ENCODE measurements around the gene ITGA7.

ITGA7 gene

DNA sequence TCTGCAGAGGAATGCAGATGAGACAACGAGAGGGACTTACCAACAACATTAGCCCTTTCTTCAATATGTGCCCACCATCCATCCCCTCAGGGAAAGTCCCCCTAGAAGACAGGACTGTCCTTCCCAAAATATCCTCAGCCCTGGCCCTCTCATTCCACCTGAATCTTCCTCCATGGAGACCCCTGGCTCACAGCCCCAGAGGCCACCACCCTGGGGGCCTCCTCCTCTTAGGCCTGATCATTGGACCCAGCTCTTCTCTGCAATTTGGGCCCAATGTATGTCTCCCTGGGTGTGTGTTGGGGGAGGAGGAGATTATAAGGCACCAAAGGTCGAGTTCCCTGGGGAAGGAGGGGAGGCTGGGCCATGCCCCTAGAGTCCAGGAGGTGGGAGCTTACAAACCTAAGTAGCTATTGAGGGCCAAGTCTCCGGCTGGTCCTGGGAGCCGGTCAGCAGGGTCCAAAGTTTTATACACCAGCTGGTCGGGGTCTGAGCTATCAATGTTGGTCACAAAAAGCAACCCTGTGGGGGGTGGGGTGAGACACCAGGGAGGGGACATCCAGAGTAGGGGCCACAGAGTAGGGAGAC, 8.1 kb downstream of the ITGA7 start:
- no peak for DNase-seq (ENCODE audit: low read depth)

GRCh38 chr12:55698965-55699364, 8.7 kb downstream of the ITGA7 start:
- DNase-seq (ENCODE audit: low read depth): no peak

- no peak for DNase-seq (ENCODE audit: low read depth)
Measured at GRCh38 chr12:55698241-55698955, 9.3 kb downstream of the ITGA7 start.

- DNase-seq (ENCODE audit: low read depth): no peak
Measured at GRCh38 chr12:55697686-55698085, 10.0 kb downstream of the ITGA7 start.

- DNase-seq (ENCODE audit: low read depth): no peak
Measured at GRCh38 chr12:55696796-55697462, 10.8 kb downstream of the ITGA7 start.

DNA sequence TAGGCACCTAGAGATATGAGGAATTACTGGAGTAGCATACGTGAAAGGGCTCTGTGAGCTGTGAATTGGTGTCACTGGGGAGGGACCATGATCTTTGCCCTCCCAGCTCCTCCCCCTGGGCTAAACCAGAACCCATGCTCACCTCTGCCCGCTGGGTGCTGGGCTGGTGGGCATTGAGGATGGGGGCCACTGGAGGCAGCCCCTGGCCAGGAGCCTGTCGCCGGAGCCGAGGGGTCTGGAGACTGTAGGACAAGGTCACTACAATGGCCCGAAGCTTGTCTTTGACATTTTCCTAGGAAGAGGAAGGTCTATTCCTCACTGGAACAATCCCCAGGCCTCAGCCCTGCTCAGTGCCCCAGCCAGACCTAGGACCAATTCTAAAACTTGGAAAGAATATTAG, 11.6 kb downstream of the ITGA7 start:
- no peak for DNase-seq (ENCODE audit: low read depth)

DNA sequence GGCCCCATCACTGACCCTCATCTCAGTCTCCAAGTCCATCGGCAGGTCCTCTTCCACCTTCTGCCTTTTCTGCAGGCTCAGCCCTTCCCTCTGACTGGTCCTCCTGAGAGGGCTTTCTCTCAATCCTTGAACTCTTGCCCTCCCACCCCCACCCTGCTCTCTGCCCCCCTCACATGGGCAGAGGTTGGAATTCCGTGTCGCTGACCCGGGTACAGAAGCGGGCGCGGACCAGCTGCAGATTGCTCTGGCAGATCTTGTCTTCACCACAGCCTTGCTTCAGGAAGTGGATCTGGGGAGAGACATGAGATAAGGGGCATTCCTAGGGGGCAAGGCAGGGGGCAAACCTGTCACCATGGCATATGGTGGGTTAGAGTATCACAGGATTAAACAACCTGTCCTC, 12.4 kb downstream of the ITGA7 start:
- DNase-seq (ENCODE audit: low read depth): no peak

- DNase-seq (ENCODE audit: low read depth): no peak
Measured at GRCh38 chr12:55694651-55695050, 13.1 kb downstream of the ITGA7 start.

- DNase-seq (ENCODE audit: low read depth): no peak
Measured at GRCh38 chr12:55694188-55694515, 13.6 kb downstream of the ITGA7 start.

DNA sequence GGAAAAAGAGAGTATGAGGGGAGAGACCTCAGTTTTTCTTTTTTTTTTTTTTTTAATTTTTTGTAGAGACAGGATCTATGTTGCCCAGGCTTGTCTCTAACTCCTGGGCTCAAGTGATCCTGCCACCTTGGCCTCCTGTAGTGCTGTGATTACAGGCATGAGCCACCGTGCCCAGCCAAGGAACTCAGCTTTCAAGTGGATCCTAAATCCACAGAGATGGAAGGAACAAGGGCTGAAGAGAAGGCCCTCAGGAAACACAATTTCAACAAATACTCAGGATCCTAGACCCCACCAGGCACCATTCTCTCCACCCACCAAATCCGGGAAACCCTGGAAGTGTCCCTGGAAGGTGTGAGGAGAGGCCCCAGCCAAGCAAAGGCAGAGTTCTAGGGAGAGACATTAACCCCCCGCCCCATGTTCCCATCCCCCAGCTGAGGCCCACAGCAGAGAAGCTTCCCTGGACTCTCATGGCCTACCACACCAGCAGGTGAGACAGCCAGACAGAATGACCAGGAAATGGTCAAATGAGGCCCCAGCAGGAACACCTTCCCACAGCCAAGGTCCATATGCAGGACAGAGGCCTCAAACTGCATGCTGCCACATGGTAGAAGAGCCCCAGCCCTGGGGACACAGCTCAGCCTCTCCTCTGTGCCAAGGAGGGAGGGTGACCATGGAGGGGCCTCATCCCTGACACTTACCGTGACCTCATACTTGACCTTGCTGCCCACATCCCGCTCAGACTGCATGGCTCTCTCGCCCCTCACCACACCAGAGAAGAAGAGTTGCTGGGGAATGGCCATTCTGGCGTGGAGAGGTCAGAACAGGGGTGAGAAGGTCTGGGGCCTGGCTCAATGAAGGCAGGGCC, 14.1 kb downstream of the ITGA7 start:
- no peak for DNase-seq (ENCODE audit: low read depth)

- no peak for DNase-seq (ENCODE audit: low read depth)
Measured at GRCh38 chr12:55692631-55693322, 14.9 kb downstream of the ITGA7 start.

- no peak for DNase-seq (ENCODE audit: low read depth)
Measured at GRCh38 chr12:55688716-55689655, 18.7 kb downstream of the ITGA7 start.

GRCh38 chr12:55687746-55688145, 20.0 kb downstream of the ITGA7 start:
- DNase-seq (ENCODE audit: low read depth): no peak

- no peak for DNase-seq (ENCODE audit: low read depth)
Measured at GRCh38 chr12:55686366-55687010, 21.2 kb downstream of the ITGA7 start.

GRCh38 chr12:55685671-55686070, 22.0 kb downstream of the ITGA7 start:
- no peak for DNase-seq (ENCODE audit: low read depth)

DNA sequence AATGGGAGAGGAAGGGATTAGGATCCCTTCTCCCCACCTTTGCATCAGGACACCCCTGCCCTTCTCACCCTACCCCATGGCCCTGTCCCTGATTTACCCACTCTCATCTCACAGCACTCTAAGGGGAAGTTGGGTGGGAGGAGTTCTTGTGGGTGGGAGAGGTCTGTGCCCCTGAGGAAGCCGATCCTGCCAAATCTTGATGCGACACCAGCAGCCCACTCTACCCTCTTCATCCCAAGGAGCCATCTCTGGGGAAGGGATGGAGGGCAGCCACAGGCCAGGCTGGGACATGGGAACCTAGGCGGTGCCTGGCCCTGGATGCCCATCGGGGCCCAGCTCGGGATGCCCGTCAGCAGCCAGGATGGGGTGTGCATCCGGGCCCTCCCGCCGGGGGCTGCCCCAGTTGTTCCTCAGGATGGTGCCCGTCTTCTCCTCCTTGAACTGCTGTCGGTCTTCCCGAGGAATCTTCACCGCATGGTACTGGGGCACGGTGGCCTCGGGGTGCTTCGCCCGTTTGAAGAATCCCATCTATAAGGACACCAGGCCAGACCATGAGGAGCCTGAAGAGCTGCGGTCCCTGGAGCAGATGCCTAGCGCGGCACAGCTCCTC, 22.8 kb downstream of the ITGA7 start:
- no peak for DNase-seq (ENCODE audit: low read depth)

- no peak for DNase-seq (ENCODE audit: low read depth)
Measured at GRCh38 chr12:55683676-55684075, 24.0 kb downstream of the ITGA7 start.

DNA sequence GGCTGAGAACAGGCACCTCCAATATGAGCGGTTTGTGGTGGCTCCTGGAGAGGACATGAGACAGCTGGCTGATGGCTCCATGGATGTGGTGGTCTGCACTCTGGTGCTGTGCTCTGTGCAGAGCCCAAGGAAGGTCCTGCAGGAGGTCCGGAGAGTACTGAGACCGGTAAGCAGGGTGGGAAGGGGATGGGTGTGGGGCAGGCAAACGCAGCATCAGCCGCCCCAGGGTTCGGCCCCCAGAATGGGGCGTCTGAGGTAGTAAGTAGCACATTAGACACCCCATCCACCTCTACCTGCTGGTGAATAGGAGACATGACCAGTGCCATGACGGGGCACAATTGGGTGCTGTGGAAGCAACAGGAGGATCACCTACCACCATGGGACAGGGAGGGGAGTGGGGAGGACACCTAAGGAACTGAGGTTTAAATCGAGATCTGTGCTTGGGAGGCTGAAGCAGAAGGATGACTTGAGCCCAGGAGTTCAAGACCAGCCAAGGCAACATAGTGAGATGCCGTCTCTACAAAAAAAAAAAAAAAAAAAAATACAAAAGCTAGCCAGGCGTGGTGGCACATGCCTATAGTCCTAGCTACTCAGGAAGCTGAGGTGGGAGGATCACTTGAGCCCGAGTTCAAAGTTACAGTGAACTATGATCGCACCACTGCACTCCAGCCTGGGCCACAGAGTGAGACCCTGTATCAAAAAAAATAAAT, 25.5 kb downstream of the ITGA7 start:
- no peak for DNase-seq (ENCODE audit: low read depth)

Measured in stimulated activated CD8-positive, alpha-beta memory T cell treated with anti-CD3 and anti-CD28 coated beads, Interleukin-15, amount 100 ng/mL, for 1 hour (primary cell).